ENCODE measurements around the gene LRFN4.

GRCh38 chr11:66910016-66910415 lies 53.2 kb downstream of the LRFN4 start:
- TF ChIP-seq POLR2AphosphoS5 (IDR thresholded peaks at IDR 0.05) (no peak), EZH2 (IDR thresholded peaks at IDR 0.05; ENCODE audit: borderline replicate concordance, insufficient read depth, low read length, poor library complexity, severe bottlenecking) (no peak), TAF1 (IDR thresholded peaks at IDR 0.05; ENCODE audit: low read depth) (no peak), MXI1 (conservative IDR thresholded peaks at IDR 0.05; ENCODE audit: poor library complexity, severe bottlenecking) (no peak)
- TF ChIP-seq, protein P1, sequence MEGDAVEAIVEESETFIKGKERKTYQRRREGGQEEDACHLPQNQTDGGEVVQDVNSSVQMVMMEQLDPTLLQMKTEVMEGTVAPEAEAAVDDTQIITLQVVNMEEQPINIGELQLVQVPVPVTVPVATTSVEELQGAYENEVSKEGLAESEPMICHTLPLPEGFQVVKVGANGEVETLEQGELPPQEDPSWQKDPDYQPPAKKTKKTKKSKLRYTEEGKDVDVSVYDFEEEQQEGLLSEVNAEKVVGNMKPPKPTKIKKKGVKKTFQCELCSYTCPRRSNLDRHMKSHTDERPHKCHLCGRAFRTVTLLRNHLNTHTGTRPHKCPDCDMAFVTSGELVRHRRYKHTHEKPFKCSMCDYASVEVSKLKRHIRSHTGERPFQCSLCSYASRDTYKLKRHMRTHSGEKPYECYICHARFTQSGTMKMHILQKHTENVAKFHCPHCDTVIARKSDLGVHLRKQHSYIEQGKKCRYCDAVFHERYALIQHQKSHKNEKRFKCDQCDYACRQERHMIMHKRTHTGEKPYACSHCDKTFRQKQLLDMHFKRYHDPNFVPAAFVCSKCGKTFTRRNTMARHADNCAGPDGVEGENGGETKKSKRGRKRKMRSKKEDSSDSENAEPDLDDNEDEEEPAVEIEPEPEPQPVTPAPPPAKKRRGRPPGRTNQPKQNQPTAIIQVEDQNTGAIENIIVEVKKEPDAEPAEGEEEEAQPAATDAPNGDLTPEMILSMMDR (IDR thresholded peaks at IDR 0.05; ENCODE audit: poor library complexity, severe bottlenecking), result no peak
- TF ChIP-seq, protein P2, sequence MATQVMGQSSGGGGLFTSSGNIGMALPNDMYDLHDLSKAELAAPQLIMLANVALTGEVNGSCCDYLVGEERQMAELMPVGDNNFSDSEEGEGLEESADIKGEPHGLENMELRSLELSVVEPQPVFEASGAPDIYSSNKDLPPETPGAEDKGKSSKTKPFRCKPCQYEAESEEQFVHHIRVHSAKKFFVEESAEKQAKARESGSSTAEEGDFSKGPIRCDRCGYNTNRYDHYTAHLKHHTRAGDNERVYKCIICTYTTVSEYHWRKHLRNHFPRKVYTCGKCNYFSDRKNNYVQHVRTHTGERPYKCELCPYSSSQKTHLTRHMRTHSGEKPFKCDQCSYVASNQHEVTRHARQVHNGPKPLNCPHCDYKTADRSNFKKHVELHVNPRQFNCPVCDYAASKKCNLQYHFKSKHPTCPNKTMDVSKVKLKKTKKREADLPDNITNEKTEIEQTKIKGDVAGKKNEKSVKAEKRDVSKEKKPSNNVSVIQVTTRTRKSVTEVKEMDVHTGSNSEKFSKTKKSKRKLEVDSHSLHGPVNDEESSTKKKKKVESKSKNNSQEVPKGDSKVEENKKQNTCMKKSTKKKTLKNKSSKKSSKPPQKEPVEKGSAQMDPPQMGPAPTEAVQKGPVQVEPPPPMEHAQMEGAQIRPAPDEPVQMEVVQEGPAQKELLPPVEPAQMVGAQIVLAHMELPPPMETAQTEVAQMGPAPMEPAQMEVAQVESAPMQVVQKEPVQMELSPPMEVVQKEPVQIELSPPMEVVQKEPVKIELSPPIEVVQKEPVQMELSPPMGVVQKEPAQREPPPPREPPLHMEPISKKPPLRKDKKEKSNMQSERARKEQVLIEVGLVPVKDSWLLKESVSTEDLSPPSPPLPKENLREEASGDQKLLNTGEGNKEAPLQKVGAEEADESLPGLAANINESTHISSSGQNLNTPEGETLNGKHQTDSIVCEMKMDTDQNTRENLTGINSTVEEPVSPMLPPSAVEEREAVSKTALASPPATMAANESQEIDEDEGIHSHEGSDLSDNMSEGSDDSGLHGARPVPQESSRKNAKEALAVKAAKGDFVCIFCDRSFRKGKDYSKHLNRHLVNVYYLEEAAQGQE (IDR thresholded peaks at IDR 0.05; ENCODE audit: borderline replicate concordance), result no peak

All from neural cell (in vitro differentiated cells).